ENCODE data around the gene ACOXL.

The ACOXL gene

DNA sequence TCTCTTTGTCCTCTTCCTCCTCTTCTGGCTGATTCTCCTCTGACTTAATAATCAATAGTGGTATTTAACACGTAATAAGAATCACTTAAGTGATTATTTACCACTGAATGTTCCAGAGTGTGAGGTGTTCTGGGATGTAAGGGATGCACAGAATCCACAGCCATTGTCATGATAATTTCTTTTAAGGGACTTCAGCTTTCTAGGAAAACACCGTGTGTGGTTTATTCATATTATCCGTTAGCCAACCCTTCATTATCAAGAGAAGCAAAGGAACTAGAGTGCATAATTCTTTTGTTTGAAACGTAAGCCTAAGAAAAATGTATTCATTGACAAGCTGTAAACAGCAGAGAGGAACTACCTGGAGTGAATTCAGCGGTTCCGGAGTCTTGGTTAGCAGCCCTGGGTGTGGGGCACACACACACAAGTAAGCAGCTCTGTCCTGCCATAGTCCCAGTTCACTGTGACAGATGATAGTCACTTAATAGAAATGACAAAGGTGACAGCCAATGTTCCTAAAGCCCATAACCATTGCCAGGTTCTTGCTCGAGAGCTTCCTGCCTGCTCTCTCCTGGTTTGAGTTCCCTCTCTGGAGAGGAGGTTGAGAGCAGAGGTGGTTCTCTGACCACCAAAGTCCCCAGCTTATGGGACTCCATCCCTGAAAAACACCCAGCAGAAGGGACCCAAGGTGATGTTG, 101.9 kb downstream of the ACOXL start:
- TF ChIP-seq, protein P1, sequence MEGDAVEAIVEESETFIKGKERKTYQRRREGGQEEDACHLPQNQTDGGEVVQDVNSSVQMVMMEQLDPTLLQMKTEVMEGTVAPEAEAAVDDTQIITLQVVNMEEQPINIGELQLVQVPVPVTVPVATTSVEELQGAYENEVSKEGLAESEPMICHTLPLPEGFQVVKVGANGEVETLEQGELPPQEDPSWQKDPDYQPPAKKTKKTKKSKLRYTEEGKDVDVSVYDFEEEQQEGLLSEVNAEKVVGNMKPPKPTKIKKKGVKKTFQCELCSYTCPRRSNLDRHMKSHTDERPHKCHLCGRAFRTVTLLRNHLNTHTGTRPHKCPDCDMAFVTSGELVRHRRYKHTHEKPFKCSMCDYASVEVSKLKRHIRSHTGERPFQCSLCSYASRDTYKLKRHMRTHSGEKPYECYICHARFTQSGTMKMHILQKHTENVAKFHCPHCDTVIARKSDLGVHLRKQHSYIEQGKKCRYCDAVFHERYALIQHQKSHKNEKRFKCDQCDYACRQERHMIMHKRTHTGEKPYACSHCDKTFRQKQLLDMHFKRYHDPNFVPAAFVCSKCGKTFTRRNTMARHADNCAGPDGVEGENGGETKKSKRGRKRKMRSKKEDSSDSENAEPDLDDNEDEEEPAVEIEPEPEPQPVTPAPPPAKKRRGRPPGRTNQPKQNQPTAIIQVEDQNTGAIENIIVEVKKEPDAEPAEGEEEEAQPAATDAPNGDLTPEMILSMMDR (IDR thresholded peaks at IDR 0.05; ENCODE audit: insufficient read depth, low read depth, low read length, missing control alignments): no peak
- DNase-seq (ENCODE audit: low read depth): no peak
- no peak overlapping the region for H3K4me3 ChIP-seq (ENCODE audit: low read length)

DNA sequence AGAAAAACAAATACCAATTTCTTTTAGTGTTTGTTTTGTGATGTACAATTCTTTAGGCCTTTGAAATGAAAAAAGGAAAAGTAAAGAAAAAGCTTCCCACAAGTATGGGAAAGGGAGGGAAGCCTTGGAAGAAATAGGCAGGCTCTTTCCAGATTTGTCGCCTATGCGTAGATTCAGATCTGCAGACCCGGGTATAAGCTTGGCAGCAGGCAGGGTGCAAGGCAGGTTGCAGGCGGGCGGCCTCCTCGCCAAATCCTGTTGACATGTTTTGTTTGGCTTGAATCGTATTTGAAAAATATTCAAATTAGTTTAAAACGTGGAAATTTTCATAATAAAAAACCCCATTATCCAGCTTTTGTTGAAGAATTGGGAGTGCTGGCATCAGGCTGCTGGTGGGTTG, 104.3 kb downstream of the ACOXL start:
- TF ChIP-seq, protein P1 (IDR thresholded peaks at IDR 0.05; ENCODE audit: insufficient read depth, low read depth, low read length, missing control alignments): no peak
- no peak overlapping the region for H3K4me3 ChIP-seq (ENCODE audit: low read length)
- DNase-seq (ENCODE audit: low read depth): no peak

- no peak overlapping the region for H3K4me3 ChIP-seq (ENCODE audit: low read length)
- DNase-seq (ENCODE audit: low read depth): no peak
- TF ChIP-seq, protein P1 (IDR thresholded peaks at IDR 0.05; ENCODE audit: insufficient read depth, low read depth, low read length, missing control alignments): no peak
These were observed 105.4 kb downstream of the ACOXL start for GRCh38 chr2:110837446-110838409.

- TF ChIP-seq, protein P1 (IDR thresholded peaks at IDR 0.05; ENCODE audit: insufficient read depth, low read depth, low read length, missing control alignments): no peak
- no peak overlapping the region for H3K4me3 ChIP-seq (ENCODE audit: low read length)
- DNase-seq (ENCODE audit: low read depth): no peak
These were observed 106.4 kb downstream of the ACOXL start for GRCh38 chr2:110838657-110839384.

GRCh38 chr2:110840508-110840907, 108.1 kb downstream of the ACOXL start:
- DNase-seq (ENCODE audit: low read depth): no peak
- TF ChIP-seq, protein P1 (IDR thresholded peaks at IDR 0.05; ENCODE audit: insufficient read depth, low read depth, low read length, missing control alignments): no peak
- H3K4me3 ChIP-seq (ENCODE audit: low read length): no peak overlapping the region

DNA sequence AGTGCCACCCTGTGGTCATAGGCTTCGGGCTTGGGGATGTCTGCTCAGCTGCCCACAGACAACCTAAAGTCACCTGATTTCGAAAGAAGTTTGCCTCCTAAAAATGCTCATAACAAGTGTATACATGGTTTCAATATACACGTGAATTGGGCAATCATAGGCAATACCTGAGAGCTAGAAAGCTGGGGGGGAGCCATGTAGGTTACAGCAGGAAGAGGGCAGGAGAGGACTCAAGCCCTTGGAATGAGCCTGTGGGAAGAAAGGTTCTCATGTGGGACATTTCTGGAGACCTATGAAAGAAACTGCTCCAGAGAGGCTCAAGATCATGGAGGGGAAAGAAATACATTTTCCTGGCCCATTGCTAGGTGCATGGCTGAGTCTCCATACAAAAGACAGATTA, 109.7 kb downstream of the ACOXL start:
- DNase-seq (ENCODE audit: low read depth): peak; percentile 33
- TF ChIP-seq, protein P1 (IDR thresholded peaks at IDR 0.05; ENCODE audit: insufficient read depth, low read depth, low read length, missing control alignments): no peak
- no peak overlapping the region for H3K4me3 ChIP-seq (ENCODE audit: low read length)

All from epithelial cell of esophagus (primary cell).